Measurements from ENCODE around the gene LILRB3. TPM values are rescaled to one million over a fixed set of nuclear protein-coding genes. Genes with fewer than 3 reads are reported as not detected.
"Not testable (repeated sequence)": the region's sequence is repeated elsewhere in the genome, so short reads cannot be mapped to it uniquely, and the experiment has no call there.

LILRB3 gene
- total RNA-seq, 2 donors from 2014 or later: 0.33 to 2.1 TPM

GRCh38 chr19:54223277-54223936, 600 bp upstream of the LILRB3 start:
- H3K4me3 ChIP-seq; DNase-seq; intact Hi-C loops (cut with DNase I); H3K4me1 ChIP-seq; H3K9me3 ChIP-seq; H3K27me3 ChIP-seq; H3K27ac ChIP-seq; H3K36me3 ChIP-seq (replicated peaks in 1 of 2; ENCODE audit: insufficient read depth in 1 of 2, low read depth in 2 of 2): not testable (repeated sequence)
- ATAC-seq: peak; percentile 23
- 31 to 38% methylated on average over 11 to 14 of the region's 14 CpGs for WGBS, 2 donors

GRCh38 chr19:54221947-54222346, 860 bp downstream of the LILRB3 start:
- 60 to 79% methylated on average over 1 to 6 of the region's 7 CpGs for WGBS, 2 donors
- H3K27me3 ChIP-seq; H3K4me1 ChIP-seq; H3K4me3 ChIP-seq; H3K36me3 ChIP-seq (replicated peaks in 1 of 2; ENCODE audit: insufficient read depth in 1 of 2, low read depth in 2 of 2); intact Hi-C loops (cut with DNase I); H3K27ac ChIP-seq; H3K9me3 ChIP-seq; DNase-seq; ATAC-seq: not testable (repeated sequence)

GRCh38 chr19:54219702-54220101, 3.1 kb downstream of the LILRB3 start:
- H3K4me1 ChIP-seq; H3K9me3 ChIP-seq; H3K27ac ChIP-seq; ATAC-seq; intact Hi-C loops (cut with DNase I); H3K4me3 ChIP-seq; DNase-seq; H3K36me3 ChIP-seq (replicated peaks in 1 of 2; ENCODE audit: insufficient read depth in 1 of 2, low read depth in 2 of 2); H3K27me3 ChIP-seq: not testable (repeated sequence)
- WGBS, 2 donors: 71% methylated on average over 5 of the region's 5 CpGs; no CpG with 5 or more reads in 1 of the 2 donors

- no peaks in the 10 kb centered on the region for H3K4me1 ChIP-seq
- H3K4me3 ChIP-seq: no peak overlapping the region
- no peak overlapping the region for H3K27ac ChIP-seq
- intact Hi-C loops (cut with DNase I): no loop called here
- no peak for ATAC-seq
- DNase-seq: no peak
- 77 to 80% methylated on average over 16 to 25 of the region's 27 CpGs for WGBS, 2 donors
- peaks cover 0 to 4% of the 10 kb centered on the region in 2 donors for H3K27me3 ChIP-seq
- H3K36me3 ChIP-seq (replicated peaks in 1 of 2; ENCODE audit: insufficient read depth in 1 of 2, low read depth in 2 of 2): no peaks in the 10 kb centered on the region
- TF ChIP-seq CTCF (IDR thresholded peaks at IDR 0.05) (no peak), POLR2A (IDR thresholded peaks at IDR 0.05) (no peak)
- H3K9me3 ChIP-seq: no peaks in the 10 kb centered on the region
Observed at GRCh38 chr19:54218960-54219661, 3.7 kb downstream of the LILRB3 start.

- Histone ChIP-seq H3K4me1 (no peaks in the 10 kb centered on the region), H3K27me3 (no peaks in the 10 kb centered on the region), H3K9me3 (no peaks in the 10 kb centered on the region), H3K27ac (no peak overlapping the region), H3K4me3 (no peak overlapping the region), H3K36me3 (replicated peaks in 1 of 2; ENCODE audit: insufficient read depth in 1 of 2, low read depth in 2 of 2) (no peaks in the 10 kb centered on the region)
- DNase-seq: no peak
- intact Hi-C loops (cut with DNase I): no loop called here
- WGBS, 2 donors: 71 to 78% methylated on average over 3 to 8 of the region's 8 CpGs
- TF ChIP-seq POLR2A (IDR thresholded peaks at IDR 0.05) (no peak), CTCF (IDR thresholded peaks at IDR 0.05) (no peak)
- no peak for ATAC-seq
Observed at GRCh38 chr19:54218259-54218658, 4.5 kb downstream of the LILRB3 start.

GRCh38 chr19:54217517-54218247, 5.1 kb downstream of the LILRB3 start:
- H3K27me3 ChIP-seq; ATAC-seq; H3K27ac ChIP-seq; H3K36me3 ChIP-seq (replicated peaks in 1 of 2; ENCODE audit: insufficient read depth in 1 of 2, low read depth in 2 of 2); DNase-seq; intact Hi-C loops (cut with DNase I); H3K4me1 ChIP-seq; H3K4me3 ChIP-seq; H3K9me3 ChIP-seq: not testable (repeated sequence)
- 59 to 61% methylated on average over 13 to 15 of the region's 20 CpGs for WGBS, 2 donors

All from body of pancreas (tissue), 4 donors.